ENCODE data around the gene MPO.
A peak's percentile ranks its signal among the peaks of the same experiment; 100 is the strongest.

The MPO gene

DNA sequence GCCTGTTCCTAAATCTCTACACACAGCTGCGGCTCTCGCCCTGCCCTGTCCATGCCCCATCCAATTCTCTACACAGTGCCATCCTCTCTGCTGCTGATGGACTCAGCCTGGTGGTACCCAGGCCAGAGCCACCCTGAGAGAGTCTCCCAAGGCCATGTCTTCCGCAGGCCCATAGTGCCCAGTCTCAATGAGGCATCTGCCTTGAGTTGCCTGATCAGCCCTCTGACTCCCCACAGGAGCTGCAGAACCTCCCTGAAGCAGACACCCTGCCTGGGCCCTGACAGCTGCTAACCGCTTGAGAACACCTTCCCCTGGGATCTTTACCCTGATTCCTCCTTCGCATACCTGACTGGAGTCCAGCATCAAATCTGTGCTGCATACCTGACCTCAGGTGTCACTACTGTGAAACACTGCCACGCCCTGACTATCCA, 34.6 kb upstream of the MPO start:
- peak overlapping the region in 1 of 2 donors; percentile 44 for H3K27ac Mint-ChIP-seq

DNA sequence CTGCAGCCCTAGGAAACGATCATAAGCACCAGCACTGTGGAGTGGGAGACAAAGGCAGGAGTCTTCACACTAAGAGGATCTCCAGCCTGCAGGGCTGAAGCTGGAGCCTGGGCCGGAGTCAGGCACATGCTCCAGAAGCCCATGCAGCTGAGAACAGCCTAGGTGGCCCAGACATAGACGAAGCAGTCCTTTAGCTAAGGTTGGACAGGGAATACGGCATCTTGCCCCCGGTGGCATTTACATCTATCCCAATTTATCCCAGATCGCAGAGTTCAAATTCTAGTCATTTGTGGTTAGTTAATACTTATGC, 33.9 kb upstream of the MPO start:
- H3K4me1 Mint-ChIP-seq (ENCODE audit: low read depth in 2 of 2): peaks cover 12 to 13% of the 10 kb centered on the region in 2 donors
- no peaks in the 10 kb centered on the region for H3K9me3 Mint-ChIP-seq
- H3K27me3 Mint-ChIP-seq: no peaks in the 10 kb centered on the region
- H3K27ac Mint-ChIP-seq: peak overlapping the region; percentile 27 to 44
- ATAC-seq (replicated peaks) (no peak), DNase-seq (no peak)
- peaks cover 24% of the 10 kb centered on the region for H3K36me3 Mint-ChIP-seq (ENCODE audit: insufficient read depth)
- H3K4me3 Mint-ChIP-seq: no peak overlapping the region

More for the DNA sequence above, 34.6 kb upstream of the MPO start:
- peak in 1 of 3 experiments; percentile 0 for DNase-seq
- ATAC-seq (replicated peaks): no peak
- H3K9me3 Mint-ChIP-seq: no peaks in the 10 kb centered on the region
- peaks cover 12 to 13% of the 10 kb centered on the region in 2 donors for H3K4me1 Mint-ChIP-seq (ENCODE audit: low read depth in 2 of 2)
- H3K27me3 Mint-ChIP-seq: no peaks in the 10 kb centered on the region
- peaks cover 24% of the 10 kb centered on the region for H3K36me3 Mint-ChIP-seq (ENCODE audit: insufficient read depth)
- no peak overlapping the region for H3K4me3 Mint-ChIP-seq

GRCh38 chr17:58313815-58314705, 33.3 kb upstream of the MPO start:
- no peak for DNase-seq
- no peak overlapping the region for H3K4me3 Mint-ChIP-seq
- ATAC-seq (replicated peaks): no peak
- H3K9me3 Mint-ChIP-seq: no peaks in the 10 kb centered on the region
- peaks cover 12 to 13% of the 10 kb centered on the region in 2 donors for H3K4me1 Mint-ChIP-seq (ENCODE audit: low read depth in 2 of 2)
- peak overlapping the region; percentile 27 to 44 for H3K27ac Mint-ChIP-seq
- peaks cover 27% of the 10 kb centered on the region for H3K36me3 Mint-ChIP-seq (ENCODE audit: insufficient read depth)
- H3K27me3 Mint-ChIP-seq: no peaks in the 10 kb centered on the region

DNA sequence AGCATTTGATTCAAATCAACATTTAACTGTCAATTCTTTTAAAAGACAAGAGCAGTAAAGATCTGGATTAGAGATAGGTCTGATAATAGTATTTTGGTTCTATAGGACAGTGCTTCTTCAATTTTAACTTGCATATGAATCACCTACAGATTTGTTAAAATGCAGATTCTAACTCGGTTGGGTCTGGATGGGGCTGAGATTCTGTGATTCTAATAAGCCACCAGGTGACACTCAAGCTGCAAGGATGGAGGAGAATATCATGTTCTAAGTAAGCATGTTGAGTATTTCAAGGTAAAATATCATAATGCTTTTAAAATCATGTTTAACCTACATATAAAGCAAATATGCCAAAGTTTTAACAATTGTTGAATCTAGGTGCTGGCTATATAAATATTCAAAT, 32.1 kb upstream of the MPO start:
- no peaks in the 10 kb centered on the region for H3K9me3 Mint-ChIP-seq
- ATAC-seq (replicated peaks): no peak
- peaks cover 28% of the 10 kb centered on the region for H3K36me3 Mint-ChIP-seq (ENCODE audit: insufficient read depth)
- no peaks in the 10 kb centered on the region for H3K27me3 Mint-ChIP-seq
- peak overlapping the region; percentile 6 to 81 for H3K27ac Mint-ChIP-seq
- peaks cover 7 to 10% of the 10 kb centered on the region in 2 donors for H3K4me1 Mint-ChIP-seq (ENCODE audit: low read depth in 2 of 2)
- no peak for DNase-seq
- H3K4me3 Mint-ChIP-seq: no peak overlapping the region

DNA sequence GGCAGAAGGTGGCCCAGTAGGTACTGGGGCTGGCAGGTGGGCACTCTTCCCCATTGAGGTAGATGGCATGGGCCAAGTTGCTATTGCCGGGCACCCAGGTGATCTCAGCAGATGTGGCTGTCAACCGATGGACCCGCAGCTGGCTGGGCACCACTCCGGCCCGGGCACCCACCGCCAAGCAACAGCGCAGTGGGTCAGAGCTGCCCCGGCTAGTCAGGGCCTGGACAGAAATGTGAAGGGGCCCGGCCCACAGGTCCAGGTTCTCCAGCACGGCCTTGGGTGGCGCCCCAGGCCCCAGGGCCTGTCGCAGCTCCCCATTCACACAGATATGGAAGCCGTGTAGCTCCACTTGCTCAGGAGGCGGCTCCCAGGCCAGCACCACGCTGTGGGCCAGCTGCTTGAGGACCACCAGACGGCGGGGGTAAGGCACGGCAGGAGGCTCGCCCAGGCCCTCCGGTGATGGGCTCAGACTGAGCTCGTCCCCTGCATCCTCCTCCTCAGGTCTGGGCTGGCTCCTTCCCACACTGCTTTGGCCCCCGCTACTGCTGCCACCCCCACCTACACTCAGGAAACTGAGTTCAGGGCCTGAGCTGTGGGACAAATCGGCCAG, 31.4 kb upstream of the MPO start:
- Mint-ChIP-seq H3K36me3 (ENCODE audit: insufficient read depth) (peaks cover 28% of the 10 kb centered on the region), H3K27me3 (no peaks in the 10 kb centered on the region), H3K4me3 (no peak overlapping the region), H3K4me1 (ENCODE audit: low read depth in 2 of 2) (peaks cover 0 to 3% of the 10 kb centered on the region in 2 donors), H3K9me3 (no peaks in the 10 kb centered on the region), H3K27ac (peak overlapping the region; percentile 6 to 81)
- DNase-seq (no peak), ATAC-seq (replicated peaks) (no peak)

DNA sequence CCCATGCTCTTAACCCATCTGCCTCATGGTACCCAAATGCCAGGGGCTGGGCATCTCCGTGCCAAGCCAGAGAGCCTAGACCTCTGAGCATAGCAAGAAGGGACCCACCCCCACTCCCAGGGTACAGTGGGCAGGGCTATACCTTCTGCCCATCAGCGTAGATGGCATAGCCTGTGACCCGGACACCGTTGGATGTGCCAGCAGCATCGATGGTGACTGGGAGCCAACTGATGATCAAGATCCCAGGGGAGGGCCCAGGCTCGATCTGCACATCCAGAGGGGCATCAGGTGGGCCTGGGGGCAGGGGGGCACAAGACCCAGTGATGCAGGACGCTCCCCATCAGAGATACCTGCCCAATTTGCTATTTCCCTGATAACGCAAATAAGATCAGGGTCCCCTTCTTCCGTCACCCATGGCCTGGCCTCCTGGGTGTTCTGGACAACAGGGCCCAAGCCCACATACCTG, 30.7 kb upstream of the MPO start:
- Mint-ChIP-seq H3K9me3 (no peaks in the 10 kb centered on the region), H3K4me1 (ENCODE audit: low read depth in 2 of 2) (peaks cover 0 to 3% of the 10 kb centered on the region in 2 donors), H3K27ac (peak overlapping the region in 1 of 2 donors; percentile 65), H3K36me3 (ENCODE audit: insufficient read depth) (peaks cover 23% of the 10 kb centered on the region), H3K4me3 (no peak overlapping the region), H3K27me3 (no peaks in the 10 kb centered on the region)
- DNase-seq: no peak
- ATAC-seq (replicated peaks): no peak

GRCh38 chr17:58310511-58311428, 30.0 kb upstream of the MPO start:
- DNase-seq (no peak), ATAC-seq (replicated peaks) (no peak)
- no peaks in the 10 kb centered on the region for H3K27me3 Mint-ChIP-seq
- peak overlapping the region in 1 of 2 donors; percentile 65 for H3K27ac Mint-ChIP-seq
- H3K4me1 Mint-ChIP-seq (ENCODE audit: low read depth in 2 of 2): peaks cover 0 to 3% of the 10 kb centered on the region in 2 donors
- peaks cover 25% of the 10 kb centered on the region for H3K36me3 Mint-ChIP-seq (ENCODE audit: insufficient read depth)
- H3K4me3 Mint-ChIP-seq: no peak overlapping the region
- no peaks in the 10 kb centered on the region for H3K9me3 Mint-ChIP-seq

- Mint-ChIP-seq H3K27ac (peak overlapping the region in 1 of 2 donors; percentile 65), H3K4me3 (no peak overlapping the region), H3K9me3 (no peaks in the 10 kb centered on the region), H3K36me3 (ENCODE audit: insufficient read depth) (peaks cover 22% of the 10 kb centered on the region), H3K4me1 (ENCODE audit: low read depth in 2 of 2) (peaks cover 0 to 3% of the 10 kb centered on the region in 2 donors), H3K27me3 (no peaks in the 10 kb centered on the region)
- DNase-seq (no peak), ATAC-seq (replicated peaks) (no peak)
These were observed 29.2 kb upstream of the MPO start for GRCh38 chr17:58309918-58310259.

DNA sequence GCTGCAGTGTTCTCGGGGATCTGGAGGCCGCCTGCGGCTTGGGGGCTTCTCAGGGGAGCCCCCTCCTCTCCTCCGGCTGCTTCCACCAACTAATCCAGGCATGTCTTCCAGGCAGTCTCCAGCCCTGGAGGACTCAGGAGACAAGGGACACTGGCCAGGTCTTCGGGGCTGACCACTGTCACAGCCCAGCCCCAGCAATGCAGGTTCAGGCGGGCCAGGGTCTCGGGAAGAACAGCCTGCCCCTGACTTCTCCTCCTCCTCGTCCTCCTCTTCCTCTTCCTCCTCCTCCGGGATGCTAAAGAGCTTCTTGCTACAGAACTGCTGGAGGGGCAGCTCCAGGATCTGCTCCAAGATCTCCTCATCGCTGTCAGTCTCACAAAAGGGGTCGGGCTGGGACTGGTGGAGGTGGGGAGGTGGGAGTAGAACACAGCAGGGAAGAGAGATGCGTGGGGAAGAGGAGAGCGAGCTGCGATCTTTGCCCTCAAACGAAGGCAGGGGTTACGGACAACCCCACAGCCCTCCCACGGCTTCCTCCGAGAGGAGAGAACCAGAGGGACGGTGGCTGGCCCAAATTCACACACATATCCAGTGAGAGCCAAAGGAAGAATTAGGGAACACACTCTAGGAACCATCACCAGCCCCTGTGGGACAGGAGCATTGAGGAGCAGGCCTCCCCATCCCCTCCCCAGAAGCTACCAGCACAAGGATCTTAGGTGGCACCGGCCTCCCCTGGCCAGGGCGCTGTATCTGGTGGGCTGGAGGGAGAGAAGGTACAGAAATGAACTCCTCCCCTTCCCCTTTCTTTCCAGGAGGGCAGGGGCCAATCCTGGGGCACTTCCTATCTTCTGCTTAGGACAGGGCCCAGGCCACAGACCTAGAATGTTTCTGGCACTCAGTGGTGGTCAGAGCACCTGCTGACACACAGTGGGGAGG, 28.5 kb upstream of the MPO start:
- no peak for DNase-seq
- peak overlapping the region in 1 of 2 donors; percentile 71 for H3K27ac Mint-ChIP-seq
- H3K9me3 Mint-ChIP-seq: no peaks in the 10 kb centered on the region
- no peaks in the 10 kb centered on the region for H3K27me3 Mint-ChIP-seq
- H3K4me3 Mint-ChIP-seq: no peak overlapping the region
- ATAC-seq (replicated peaks): no peak
- H3K36me3 Mint-ChIP-seq (ENCODE audit: insufficient read depth): peaks cover 23% of the 10 kb centered on the region
- H3K4me1 Mint-ChIP-seq (ENCODE audit: low read depth in 2 of 2): peaks cover 2 to 5% of the 10 kb centered on the region in 2 donors

- H3K27ac Mint-ChIP-seq: peak overlapping the region in 1 of 2 donors; percentile 28
- DNase-seq (no peak), ATAC-seq (replicated peaks) (no peak)
- H3K9me3 Mint-ChIP-seq: no peaks in the 10 kb centered on the region
- peaks cover 4 to 6% of the 10 kb centered on the region in 2 donors for H3K4me1 Mint-ChIP-seq (ENCODE audit: low read depth in 2 of 2)
- no peaks in the 10 kb centered on the region for H3K27me3 Mint-ChIP-seq
- peaks cover 25% of the 10 kb centered on the region for H3K36me3 Mint-ChIP-seq (ENCODE audit: insufficient read depth)
- H3K4me3 Mint-ChIP-seq: no peak overlapping the region
These were observed 27.6 kb upstream of the MPO start for GRCh38 chr17:58308173-58308984.

- Mint-ChIP-seq H3K4me3 (no peak overlapping the region), H3K4me1 (ENCODE audit: low read depth in 2 of 2) (peaks cover 4 to 6% of the 10 kb centered on the region in 2 donors), H3K9me3 (no peaks in the 10 kb centered on the region), H3K27ac (peak overlapping the region in 1 of 2 donors; percentile 84), H3K27me3 (no peaks in the 10 kb centered on the region), H3K36me3 (ENCODE audit: insufficient read depth) (peaks cover 23% of the 10 kb centered on the region)
- ATAC-seq (replicated peaks) (no peak), DNase-seq (no peak)
These were observed 26.9 kb upstream of the MPO start for GRCh38 chr17:58307468-58308172.
